OCI-LY1 (cell line): ENCODE measurements around the gene TXNDC9.
"Not testable (repeated sequence)": the region's sequence is repeated elsewhere in the genome, so short reads cannot be mapped to it uniquely, and the experiment has no call there.

Source experiments
- H2AFZ ChIP-seq: fragments of 200-600 bp; sonication (generic), shearing (Covaris generic); 2 replicates; pipeline ENCODE4 v1.6.0; 2014; ENCODE audit warnings: antibody characterized with exemption, mild to moderate bottlenecking, low read length
- H3F3A ChIP-seq: fragments of 200-600 bp; sonication (generic), shearing (Covaris generic); 2 replicates; pipeline ENCODE4 v1.6.0; 2014; ENCODE audit warnings: mild to moderate bottlenecking, antibody characterized with exemption, low read length, moderate library complexity; ENCODE audit not compliant: insufficient read depth
- H3K27ac ChIP-seq: fragments of 200-600 bp; sonication (generic); 2 replicates; pipeline ENCODE4 v1.5.1; 2014; ENCODE audit warnings: low read length, mixed run types, mild to moderate bottlenecking, low read depth; ENCODE audit not compliant: poor library complexity, severe bottlenecking
- H3K27me3 ChIP-seq: fragments of 200-600 bp; sonication (generic); 2 replicates; pipeline ENCODE4 v1.6.0; 2014; ENCODE audit warnings: antibody characterized with exemption, mild to moderate bottlenecking, low read length, moderate library complexity; ENCODE audit not compliant: insufficient read depth
- H3K36me3 ChIP-seq: fragments of 200-600 bp; sonication (generic); 2 replicates; pipeline ENCODE4 v1.6.1; 2014; ENCODE audit warnings: mild to moderate bottlenecking, antibody characterized with exemption, low read length, moderate library complexity, mixed read lengths; ENCODE audit not compliant: insufficient read depth
- H3K4me1 ChIP-seq: fragments of 200-600 bp; sonication (generic); 2 replicates; pipeline ENCODE4 v1.5.1; 2014; ENCODE audit warnings: mild to moderate bottlenecking, low read length, moderate library complexity; ENCODE audit not compliant: insufficient read depth, severe bottlenecking
- H3K4me2 ChIP-seq: fragments of 200-600 bp; sonication (generic), shearing (Covaris generic); 2 replicates; pipeline ENCODE4 v1.6.1; 2014; ENCODE audit warnings: low read length
- H3K4me3 ChIP-seq: fragments of 200-600 bp; sonication (generic); 2 replicates; pipeline ENCODE4 v1.5.1; 2014; ENCODE audit warnings: low read length, low read depth, mild to moderate bottlenecking, mixed read lengths; ENCODE audit not compliant: poor library complexity, severe bottlenecking
- H3K79me2 ChIP-seq: fragments of 200-600 bp; shearing (Covaris generic); 2 replicates; pipeline ENCODE4 v1.6.1; 2016; ENCODE audit warnings: mixed run types, low read length, mixed read lengths; ENCODE audit not compliant: insufficient read depth
- H3K9ac ChIP-seq: fragments of 200-600 bp; sonication (generic), shearing (Covaris generic); 2 replicates; pipeline ENCODE4 v1.6.1; 2014; ENCODE audit warnings: mild to moderate bottlenecking, low read length, mixed read lengths
- H3K9me2 ChIP-seq: fragments of 200-600 bp; sonication (generic), shearing (Covaris generic); 2 replicates; pipeline ENCODE4 v1.6.1; 2014; ENCODE audit warnings: low read depth, mild to moderate bottlenecking, low read length, mixed read lengths
- H3K9me3 ChIP-seq: fragments of 200-600 bp; shearing (Covaris generic); 2 replicates; pipeline ENCODE4 v1.6.1; 2014; ENCODE audit warnings: low read length, mixed read lengths
- H4K20me1 ChIP-seq: fragments of 200-600 bp; sonication (generic), shearing (Covaris generic); 2 replicates; pipeline ENCODE4 v1.6.0; 2016; ENCODE audit warnings: mild to moderate bottlenecking, low read length; ENCODE audit not compliant: insufficient read depth
- CTCF ChIP-seq: fragments of 200-600 bp; sonication (generic), shearing (Covaris generic); IDR thresholded peaks from 2 replicates; pipeline ENCODE4 v1.5.1; 2017; ENCODE audit warnings: mild to moderate bottlenecking, antibody characterized with exemption, low read length, moderate library complexity, mixed read lengths
- EZH2 ChIP-seq: fragments of 200-600 bp; sonication (generic), shearing (Covaris generic); IDR thresholded peaks from 2 replicates; pipeline ENCODE4 v1.8.0; 2017; ENCODE audit warnings: borderline replicate concordance, mixed run types, mild to moderate bottlenecking, antibody characterized with exemption, low read length, moderate library complexity, mixed read lengths

TXNDC9 gene

GRCh38 chr2:99325384-99325783, 10.7 kb downstream of the TXNDC9 start:
- Histone ChIP-seq H3K9me3 (no peaks in the 10 kb centered on the region), H3K4me2 (no peak overlapping the region), H3K4me3 (no peak overlapping the region), H3K9me2 (no peaks in the 10 kb centered on the region), H3K79me2 (no peaks in the 10 kb centered on the region), H4K20me1 (no peaks in the 10 kb centered on the region), H3K4me1 (no peaks in the 10 kb centered on the region), H3K27me3 (no peaks in the 10 kb centered on the region), H3K9ac (no peak overlapping the region), H3K27ac (no peak overlapping the region), H2AFZ (no peak overlapping the region), H3K36me3 (peaks cover 90% of the 10 kb centered on the region), H3F3A (no peaks in the 10 kb centered on the region)
- no peak for TF ChIP-seq CTCF
- TF ChIP-seq EZH2, result no peak

- H3K9me3 ChIP-seq, H4K20me1 ChIP-seq: not testable (repeated sequence)
These were observed 18.3 kb downstream of the TXNDC9 start for GRCh38 chr2:99317873-99318200.

GRCh38 chr2:99317161-99317872, 18.8 kb downstream of the TXNDC9 start:
- no peak overlapping the region for H3K4me2 ChIP-seq
- H2AFZ ChIP-seq, result no peak overlapping the region
- H3K4me3 ChIP-seq, result no peak overlapping the region
- peaks cover 52% of the 10 kb centered on the region for H3K36me3 ChIP-seq
- H3K27me3 ChIP-seq, result no peaks in the 10 kb centered on the region
- H3K9me2 ChIP-seq, result no peaks in the 10 kb centered on the region
- H3K4me1 ChIP-seq, result no peaks in the 10 kb centered on the region
- H4K20me1 ChIP-seq, result no peaks in the 10 kb centered on the region
- TF ChIP-seq CTCF, result no peak
- TF ChIP-seq EZH2, result no peak
- H3K79me2 ChIP-seq, result no peaks in the 10 kb centered on the region
- H3K9ac ChIP-seq, result no peak overlapping the region
- H3F3A ChIP-seq, result no peaks in the 10 kb centered on the region
- no peaks in the 10 kb centered on the region for H3K9me3 ChIP-seq
- H3K27ac ChIP-seq, result no peak overlapping the region

More at GRCh38 chr2:99317873-99318200, 18.3 kb downstream of the TXNDC9 start:
- H3F3A ChIP-seq, H3K27me3 ChIP-seq, H3K9me2 ChIP-seq, H3K79me2 ChIP-seq, H3K4me2 ChIP-seq, H3K4me3 ChIP-seq, H3K27ac ChIP-seq, H2AFZ ChIP-seq, H3K4me1 ChIP-seq, H3K9ac ChIP-seq: not testable (repeated sequence)
- peaks cover 57% of the 10 kb centered on the region for H3K36me3 ChIP-seq

- H3K9ac ChIP-seq, H3F3A ChIP-seq, H3K27me3 ChIP-seq, H2AFZ ChIP-seq, H3K4me2 ChIP-seq, H3K9me2 ChIP-seq, H3K79me2 ChIP-seq, H3K9me3 ChIP-seq, H3K27ac ChIP-seq, H3K4me1 ChIP-seq, H3K36me3 ChIP-seq, H4K20me1 ChIP-seq, H3K4me3 ChIP-seq: not testable (repeated sequence)
These were observed 35.0 kb downstream of the TXNDC9 start, which contains the start of gene LYG1 for GRCh38 chr2:99301097-99301496. Gene LYG1, minus strand, starts transcription at chr2:99301197. Its CDS starts 5,527 bp downstream, at chr2:99295670.
